Chondrocyte (in vitro differentiated cells): ENCODE data around the gene HOXB7. TPM values are rescaled to one million over a fixed set of nuclear protein-coding genes. Genes with fewer than 3 reads are reported as not detected.

Source experiments
- DNase-seq: peaks from one replicate; pipeline ENCODE4 v3.0.0; 2021; ENCODE audit warnings: mixed read lengths, low spot score
- H3K27ac Mint-ChIP-seq: one replicate; pipeline ENCODE4 v1.8.0; 2021; ENCODE audit warnings: mild to moderate bottlenecking, moderate library complexity, mixed read lengths; ENCODE audit not compliant: unreplicated experiment
- H3K27me3 Mint-ChIP-seq: 2 replicates; pipeline ENCODE4 v1.8.0; 2021; ENCODE audit warnings: low read depth, mixed read lengths
- H3K36me3 Mint-ChIP-seq: 2 replicates; pipeline ENCODE4 v1.8.0; 2021; ENCODE audit warnings: low read depth, mixed read lengths
- H3K4me1 Mint-ChIP-seq: 2 replicates; pipeline ENCODE4 v1.8.0; 2021; ENCODE audit warnings: low read depth, mild to moderate bottlenecking, mixed read lengths
- H3K4me3 Mint-ChIP-seq: one replicate; pipeline ENCODE4 v1.8.0; 2021; ENCODE audit warnings: mild to moderate bottlenecking, moderate library complexity, mixed read lengths; ENCODE audit not compliant: unreplicated experiment
- H3K9me3 Mint-ChIP-seq: 2 replicates; pipeline ENCODE4 v1.8.0; 2021; ENCODE audit warnings: low read depth, mixed read lengths
- CTCF ChIP-seq: fragments of 200-600 bp; sonication (generic); IDR thresholded peaks from 2 replicates; pipeline ENCODE4 v1.5.0; 2021; ENCODE audit warnings: antibody characterized with exemption, mild to moderate bottlenecking, moderate library complexity
- total RNA-seq: library from RNA; stranded (reverse); gene quantifications from 3 replicates; pipeline ENCODE4 v1.2.1, GENCODE V29; 2021

HOXB7 gene
- total RNA-seq, 1 donor from 2014 or later, result not detected

GRCh38 chr17:48634493-48635208, 23.8 kb upstream of the HOXB7 start:
- Mint-ChIP-seq H3K27me3 (peaks cover 90% of the 10 kb centered on the region), H3K4me3 (no peak overlapping the region)

GRCh38 chr17:48633266-48633677, 22.5 kb upstream of the HOXB7 start:
- no peak overlapping the region for H3K4me3 Mint-ChIP-seq
- H3K4me1 Mint-ChIP-seq, result peaks cover 4% of the 10 kb centered on the region
- TF ChIP-seq CTCF, result no peak
- H3K9me3 Mint-ChIP-seq, result no peaks in the 10 kb centered on the region
- peaks cover 1% of the 10 kb centered on the region for H3K36me3 Mint-ChIP-seq
- H3K27ac Mint-ChIP-seq, result no peak overlapping the region
- DNase-seq, result no peak
- H3K27me3 Mint-ChIP-seq, result peaks cover 91% of the 10 kb centered on the region

More at GRCh38 chr17:48634493-48635208, 23.8 kb upstream of the HOXB7 start:
- peaks cover 1% of the 10 kb centered on the region for H3K36me3 Mint-ChIP-seq
- no peaks in the 10 kb centered on the region for H3K9me3 Mint-ChIP-seq
- DNase-seq, result no peak
- no peak for TF ChIP-seq CTCF
- H3K4me1 Mint-ChIP-seq, result peaks cover 4% of the 10 kb centered on the region
- H3K27ac Mint-ChIP-seq, result no peak overlapping the region

- Mint-ChIP-seq H3K4me1 (peaks cover 4% of the 10 kb centered on the region), H3K36me3 (peaks cover 1% of the 10 kb centered on the region), H3K9me3 (no peaks in the 10 kb centered on the region), H3K4me3 (no peak overlapping the region), H3K27ac (no peak overlapping the region), H3K27me3 (peaks cover 91% of the 10 kb centered on the region)
- no peak for DNase-seq
- no peak for TF ChIP-seq CTCF
Measured at GRCh38 chr17:48632579-48633265, 21.9 kb upstream of the HOXB7 start.

GRCh38 chr17:48631693-48632578, 21.1 kb upstream of the HOXB7 start:
- peaks cover 4% of the 10 kb centered on the region for H3K4me1 Mint-ChIP-seq
- DNase-seq, result no peak
- TF ChIP-seq CTCF, result no peak
- H3K9me3 Mint-ChIP-seq, result no peaks in the 10 kb centered on the region
- H3K27me3 Mint-ChIP-seq, result peaks cover 90% of the 10 kb centered on the region
- H3K27ac Mint-ChIP-seq, result no peak overlapping the region
- H3K4me3 Mint-ChIP-seq, result no peak overlapping the region
- peaks cover 1% of the 10 kb centered on the region for H3K36me3 Mint-ChIP-seq
